Measurements from ENCODE around the gene AATF.

The AATF gene

DNA sequence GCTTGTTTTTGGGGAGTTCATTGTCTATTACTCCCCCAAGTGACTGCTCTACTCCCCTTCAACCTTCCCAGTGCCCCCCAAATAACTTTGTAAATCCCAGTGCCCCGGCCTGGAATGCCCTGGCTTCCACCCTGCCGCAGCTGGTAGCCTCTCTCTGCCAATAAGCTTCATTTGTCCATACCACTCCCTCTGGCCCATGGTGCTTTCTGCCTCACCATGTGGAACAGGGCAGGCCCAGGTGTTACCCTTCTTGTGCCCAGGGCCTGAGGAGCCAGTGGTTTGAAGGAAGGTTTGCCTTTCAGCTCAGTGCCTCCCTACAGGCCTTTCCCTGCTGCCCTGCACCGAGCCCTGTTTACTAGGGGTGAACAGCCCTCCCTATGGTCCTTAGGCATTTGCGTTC, 134.2 kb downstream of the AATF start:
- no peak overlapping the region for H3K4me3 ChIP-seq (ENCODE audit: low read depth, low read length)
- no peak for TF ChIP-seq CTCF (IDR thresholded peaks at IDR 0.05; ENCODE audit: low read depth, low read length, missing control alignments)
- no peak for DNase-seq (ENCODE audit: low read depth)

DNA sequence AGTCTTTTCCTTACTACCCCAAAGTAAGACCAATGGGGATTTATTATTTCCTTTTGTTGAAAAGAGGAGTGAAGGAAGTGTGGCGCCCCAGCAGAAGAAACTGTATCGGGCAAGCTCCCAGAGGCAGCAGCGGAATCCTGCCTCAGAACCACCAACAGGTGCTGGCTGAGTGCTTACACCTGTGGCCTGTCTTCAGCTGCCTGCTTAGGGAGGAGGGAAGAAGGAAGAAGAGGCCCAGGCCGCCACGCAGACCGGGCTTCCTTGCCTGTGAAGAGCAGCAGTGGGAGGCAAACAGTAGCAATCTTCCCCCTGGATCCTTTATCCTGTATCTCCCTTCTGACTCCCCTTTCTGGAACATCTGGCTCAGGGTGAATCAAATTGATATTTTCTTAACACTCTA, 134.7 kb downstream of the AATF start:
- no peak for TF ChIP-seq CTCF (IDR thresholded peaks at IDR 0.05; ENCODE audit: low read depth, low read length, missing control alignments)
- DNase-seq (ENCODE audit: low read depth): no peak
- H3K4me3 ChIP-seq (ENCODE audit: low read depth, low read length): no peak overlapping the region

DNA sequence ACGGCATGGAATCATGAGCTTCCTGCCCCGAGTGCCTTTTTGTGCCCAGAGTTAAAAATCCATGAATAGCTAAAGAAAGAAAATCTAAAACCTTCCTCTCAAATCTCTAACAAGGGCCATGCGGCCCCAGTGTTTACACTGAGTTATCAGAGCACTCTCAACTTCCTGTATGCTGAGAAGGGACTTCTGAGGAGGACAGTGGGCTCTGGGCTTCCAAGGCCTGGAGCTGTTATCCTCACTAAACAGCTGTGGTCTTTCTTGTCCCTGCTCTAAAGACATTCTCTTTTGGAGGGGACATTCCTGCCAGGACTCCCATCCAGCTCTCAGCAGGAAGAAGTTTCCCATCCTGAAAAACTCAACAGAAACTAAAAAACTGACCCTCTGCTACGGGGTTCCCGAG, 135.6 kb downstream of the AATF start:
- DNase-seq (ENCODE audit: low read depth): no peak
- no peak for TF ChIP-seq CTCF (IDR thresholded peaks at IDR 0.05; ENCODE audit: low read depth, low read length, missing control alignments)
- no peak overlapping the region for H3K4me3 ChIP-seq (ENCODE audit: low read depth, low read length)

DNA sequence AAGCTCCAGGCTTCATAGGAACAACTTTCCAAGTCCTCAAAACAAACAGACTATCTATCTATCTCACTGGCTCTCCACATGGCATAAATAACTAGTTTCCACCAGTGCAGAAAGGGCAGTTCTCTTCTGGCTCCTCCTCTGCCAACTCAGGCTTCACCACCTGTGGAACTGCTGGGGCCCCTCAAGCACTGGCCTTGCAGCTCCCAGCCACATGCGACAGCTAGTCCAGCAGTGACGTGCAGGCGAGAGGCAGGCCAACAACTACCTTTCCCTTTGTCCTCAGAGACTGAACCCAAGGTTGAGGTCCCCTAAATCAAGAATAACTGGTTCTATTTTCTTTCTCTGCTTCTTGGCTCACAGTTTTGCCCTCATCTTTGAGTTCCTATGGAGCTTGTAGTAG, 137.6 kb downstream of the AATF start:
- DNase-seq (ENCODE audit: low read depth): no peak
- no peak for TF ChIP-seq CTCF (IDR thresholded peaks at IDR 0.05; ENCODE audit: low read depth, low read length, missing control alignments)

DNA sequence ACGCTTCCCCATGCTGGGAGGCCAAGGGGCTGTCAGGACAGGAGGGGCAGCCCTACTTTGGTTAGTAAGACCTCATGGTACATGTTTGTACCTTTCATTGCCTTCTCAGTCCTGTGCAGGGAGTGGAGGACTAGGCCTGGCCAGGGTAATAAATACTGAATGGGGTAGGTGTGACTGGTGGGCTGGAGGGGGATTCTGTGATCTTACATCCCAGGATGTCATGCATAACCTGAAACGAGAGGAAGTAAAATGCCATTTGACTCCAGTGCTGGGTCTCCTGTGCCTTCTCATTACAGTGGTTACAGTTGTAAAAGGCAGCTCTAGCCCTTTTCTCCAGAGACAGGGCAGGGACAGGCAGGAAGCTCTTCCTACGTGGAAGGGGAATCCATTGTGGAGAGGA, 138.2 kb downstream of the AATF start:
- no peak for DNase-seq (ENCODE audit: low read depth)
- no peak for TF ChIP-seq CTCF (IDR thresholded peaks at IDR 0.05; ENCODE audit: low read depth, low read length, missing control alignments)
- H3K4me3 ChIP-seq (ENCODE audit: low read depth, low read length): no peak overlapping the region

More for the DNA sequence above, 137.6 kb downstream of the AATF start:
- H3K4me3 ChIP-seq (ENCODE audit: low read depth, low read length): no peak overlapping the region

GRCh38 chr17:37087683-37088082, 138.9 kb downstream of the AATF start:
- TF ChIP-seq CTCF (IDR thresholded peaks at IDR 0.05; ENCODE audit: low read depth, low read length, missing control alignments): no peak
- DNase-seq (ENCODE audit: low read depth): no peak
- H3K4me3 ChIP-seq (ENCODE audit: low read depth, low read length): no peak overlapping the region

DNA sequence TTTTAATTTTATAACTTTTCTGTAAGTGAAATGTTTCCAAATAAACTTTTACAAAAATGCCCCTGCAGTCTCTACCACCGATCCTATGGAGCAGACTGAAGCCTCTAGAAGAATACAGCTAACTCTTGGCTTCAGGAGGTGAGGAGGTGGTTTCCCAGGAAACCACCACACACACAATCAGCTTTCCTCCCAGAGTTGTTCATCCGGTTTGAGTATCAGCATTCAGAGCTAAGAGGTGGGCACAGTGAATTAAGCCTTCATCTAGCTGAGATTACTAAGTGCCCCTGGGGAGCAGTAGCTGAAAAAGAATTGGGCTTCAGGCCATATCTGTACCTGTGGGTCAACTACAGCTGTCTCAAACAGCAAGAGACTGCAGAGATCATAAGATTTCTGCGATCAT, 139.7 kb downstream of the AATF start:
- DNase-seq (ENCODE audit: low read depth): no peak
- no peak overlapping the region for H3K4me3 ChIP-seq (ENCODE audit: low read depth, low read length)
- TF ChIP-seq CTCF (IDR thresholded peaks at IDR 0.05; ENCODE audit: low read depth, low read length, missing control alignments): no peak
